Neural cell (in vitro differentiated cells): ENCODE results near the gene HLA-DQB2.

Experiments
- CTCF ChIP-seq: fragments of 450-650 bp; IDR thresholded peaks from 2 replicates; pipeline ENCODE4 v1.5.1; 2014; ENCODE audit warnings: antibody characterized with exemption, mild to moderate bottlenecking, moderate library complexity; ENCODE audit not compliant: poor library complexity, severe bottlenecking
- EP300 ChIP-seq: fragments of 450-650 bp; conservative IDR thresholded peaks from 2 replicates; pipeline ENCODE4 v1.6.1; 2014; ENCODE audit warnings: antibody characterized with exemption, mild to moderate bottlenecking, moderate library complexity; ENCODE audit not compliant: poor library complexity, severe bottlenecking
- EZH2 ChIP-seq: fragments of 200-600, 300-800 bp; shearing (Covaris generic), sonication (generic); IDR thresholded peaks from 2 replicates; pipeline ENCODE4 v1.6.1; 2014; ENCODE audit warnings: antibody characterized with exemption, low read length, borderline replicate concordance, mild to moderate bottlenecking; ENCODE audit not compliant: insufficient read depth, poor library complexity, severe bottlenecking
- MXI1 ChIP-seq: fragments of 450-650 bp; conservative IDR thresholded peaks from 2 replicates; pipeline ENCODE4 v1.6.1; 2014; ENCODE audit warnings: antibody characterized with exemption, mild to moderate bottlenecking; ENCODE audit not compliant: poor library complexity, severe bottlenecking
- POLR2AphosphoS5 ChIP-seq: IDR thresholded peaks from 2 replicates; pipeline ENCODE4 v1.6.1; 2012
- RAD21 ChIP-seq: fragments of 450-650 bp; conservative IDR thresholded peaks from 2 replicates; pipeline ENCODE4 v1.6.1; 2014; ENCODE audit warnings: antibody characterized with exemption, mild to moderate bottlenecking, moderate library complexity
- REST ChIP-seq: IDR thresholded peaks from 2 replicates; pipeline ENCODE4 v1.6.1; 2012; ENCODE audit warnings: borderline replicate concordance
- TAF1 ChIP-seq: IDR thresholded peaks from 2 replicates; pipeline ENCODE4 v1.6.1; 2012; ENCODE audit warnings: low read depth

GRCh38 chr6:32799168-32799567, 35.8 kb upstream of the HLA-DQB2 start:
- TF ChIP-seq POLR2AphosphoS5 (no peak), MXI1 (no peak), CTCF (no peak), EP300 (no peak), EZH2 (no peak), RAD21 (no peak), TAF1 (no peak), REST (no peak)
